K562 (cell line): ENCODE results near the gene UBQLNL. TPM values are rescaled to one million over a fixed set of nuclear protein-coding genes. Genes with fewer than 3 reads are reported as not detected.

Source experiments
- ARHGAP35 ChIP-seq: fragments of 450-650 bp; IDR thresholded peaks from 2 replicates; pipeline ENCODE4 v1.6.1; 2018; ENCODE audit not compliant: partially characterized antibody
- BCL6 ChIP-seq: fragments of 250-450 bp; sonication (Bioruptor Pico); IDR thresholded peaks from 2 replicates; pipeline ENCODE4 v1.4.0; 2020
- BHLHE40 ChIP-seq: IDR thresholded peaks from 2 replicates; pipeline ENCODE4 v1.6.1; 2011; ENCODE audit warnings: low read length, improper control_type of control experiment
- ELF2 ChIP-seq: fragments of 250-450 bp; sonication (Bioruptor Pico); IDR thresholded peaks from 2 replicates; pipeline ENCODE4 v1.5.0; 2021; ENCODE audit warnings: mild to moderate bottlenecking
- GABPA ChIP-seq: fragments of 200-800 bp; sonication (Bioruptor generic); conservative IDR thresholded peaks from 2 replicates; pipeline ENCODE4 v1.6.1; 2016; ENCODE audit warnings: low read depth, missing genetic modification characterization, missing compliant biosample characterization
- MAFF ChIP-seq: IDR thresholded peaks from 2 replicates; pipeline ENCODE4 v1.6.1; 2012; ENCODE audit warnings: low read length, improper control_type of control experiment
- MGA ChIP-seq: fragments of 450-650 bp; IDR thresholded peaks from 2 replicates; pipeline ENCODE4 v1.6.1; 2016; ENCODE audit warnings: mild to moderate bottlenecking, moderate library complexity
- NFATC3 ChIP-seq: fragments of 450-650 bp; IDR thresholded peaks from 2 replicates; pipeline ENCODE4 v1.6.1; 2017; ENCODE audit warnings: mild to moderate bottlenecking
- PHF21A ChIP-seq: fragments of 450-650 bp; IDR thresholded peaks from 2 replicates; pipeline ENCODE4 v1.6.1; 2017; ENCODE audit warnings: low read depth, borderline replicate concordance
- RAD51 ChIP-seq: fragments of 450-650 bp; IDR thresholded peaks from 2 replicates; pipeline ENCODE4 v1.7.1; 2016; ENCODE audit warnings: low read depth, mild to moderate bottlenecking, borderline replicate concordance
- TCF7L2 ChIP-seq: fragments of 150-350 bp; IDR thresholded peaks from 2 replicates; pipeline ENCODE4 v1.6.1; 2016; ENCODE audit warnings: low read depth, mild to moderate bottlenecking, low read length, moderate library complexity
- ZBTB2 ChIP-seq: fragments of 450-650 bp; IDR thresholded peaks from 2 replicates; pipeline ENCODE4 v1.6.1; 2016; ENCODE audit warnings: antibody characterized with exemption
- ZNF184 ChIP-seq: sonication (generic); formaldehyde crosslinking; IDR thresholded peaks from 2 replicates; pipeline ENCODE4 v1.5.0; 2020; ENCODE audit warnings: missing genetic modification reagents
- ZNF316 ChIP-seq: fragments of 450-650 bp; IDR thresholded peaks from 2 replicates; pipeline ENCODE4 v1.6.1; 2016
- polyA plus RNA-seq, 8 experiments: library from polyadenylated mRNA; depleted of rRNA in 4 of 8; stranded (reverse) in 5 of 8; unstranded in 3 of 8; fragments of >200 nt; fragmentation: Nextera tagmentation in 2 of 8; fragmentation: Illumina TruSeq in 1 of 8; extraction: Ambion mirVana in 2 of 8; extraction: Trizol in 1 of 8; gene quantifications; 2 replicates each; pipeline versions ENCODE4 v1.2.1 to v1.2.3, GENCODE V29; 2011 to 2014; ENCODE audit warnings: inconsistent platforms in 1 of 8, missing spikeins in 1 of 8
- total RNA-seq, 7 experiments: library from RNA; depleted of rRNA in 6 of 7; stranded (reverse); fragments of >200 nt in 6 of 7; fragmentation: Illumina TruSeq in 2 of 7; extraction: Trizol in 2 of 7; gene quantifications; 2 replicates each; pipeline versions ENCODE4 v1.2.1 to v1.2.3, GENCODE V29; 2011 to 2021; ENCODE audit warnings: low replicate concordance in 1 of 7
- TF ChIP-seq, protein P1 (sequence below), 2 experiments: fragments of 450-650 bp in 1 of 2; sonication (generic) in 1 of 2; formaldehyde crosslinking in 1 of 2; IDR thresholded peaks in 1 of 2; conservative IDR thresholded peaks in 1 of 2; 2 replicates each; pipeline versions ENCODE4 v1.6.1 to v1.8.1; 2016 to 2023; ENCODE audit warnings: mild to moderate bottlenecking in 2 of 2, moderate library complexity in 2 of 2, inconsistent platforms in 1 of 2, missing genetic modification reagents in 1 of 2

UBQLNL gene
- total and polyA plus RNA-seq, 9 of the 15 experiments (the other 6 are each of a cell fraction or from before 2014, with no cell fraction given): 0.07 to 0.27 (median 0.14) TPM

DNA sequence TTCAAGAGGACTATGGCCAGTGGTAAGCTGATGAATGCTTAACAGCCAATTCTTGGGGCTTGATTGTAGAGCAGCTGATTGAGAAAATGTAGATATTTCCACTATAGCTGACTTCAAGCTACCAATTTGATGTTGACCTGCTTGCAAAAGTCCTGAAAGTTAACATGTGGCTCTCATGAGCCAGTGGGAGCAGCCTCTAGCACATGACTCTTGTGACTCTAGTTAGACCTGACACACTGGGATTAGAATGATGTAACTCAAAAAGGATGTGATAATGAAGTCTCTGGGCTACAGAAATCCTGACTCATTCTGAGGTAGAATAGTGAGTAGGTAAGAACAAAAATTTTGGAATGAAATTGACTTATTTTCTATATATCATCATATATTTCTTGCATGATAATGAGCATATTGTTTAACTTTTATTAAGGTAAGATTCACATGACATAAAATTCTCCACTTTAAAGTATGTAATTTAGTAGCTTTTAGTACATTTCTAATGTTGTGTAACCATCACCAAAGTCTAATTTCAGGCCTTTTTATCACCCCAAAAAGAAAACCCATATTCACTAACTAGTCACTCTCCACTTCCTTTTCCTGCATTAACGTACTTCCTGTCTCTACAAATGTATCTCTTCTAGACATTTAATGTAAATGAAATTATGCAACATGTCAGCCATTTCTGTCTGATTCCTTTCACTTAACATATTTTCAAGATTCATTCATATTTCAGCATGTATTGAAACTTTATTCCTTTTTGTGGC is 47.9 kb upstream of the UBQLNL start (continued):
- TF ChIP-seq MGA (peak; percentile 93), RAD51 (peak; percentile 53; the same call in 1 of the 2 replicates), PHF21A (no peak), ELF2 (no peak), NFATC3 (no peak), ZBTB2 (no peak), GABPA (tag) (peak; percentile 50; the same call in 1 of the 2 replicates), BHLHE40 (peak; percentile 28; the same call in 1 of the 2 replicates), MAFF (no peak), ARHGAP35 (no peak), ZNF316 (peak; percentile 43), BCL6 (CRISPR knock-in tag) (no peak), ZNF184 (CRISPR knock-in tag) (no peak), TCF7L2 (no peak)
- TF ChIP-seq, protein P1, sequence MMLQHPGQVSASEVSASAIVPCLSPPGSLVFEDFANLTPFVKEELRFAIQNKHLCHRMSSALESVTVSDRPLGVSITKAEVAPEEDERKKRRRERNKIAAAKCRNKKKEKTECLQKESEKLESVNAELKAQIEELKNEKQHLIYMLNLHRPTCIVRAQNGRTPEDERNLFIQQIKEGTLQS (IDR thresholded peaks at IDR 0.05): peak; percentile 79
- TF ChIP-seq, protein P1 (CRISPR knock-in tag; conservative IDR thresholded peaks at IDR 0.05): no peak
